HepG2 (cell line): ENCODE results near the gene RASSF4. TPM values are rescaled to one million over a fixed set of nuclear protein-coding genes. Genes with fewer than 3 reads are reported as not detected.

ENCODE experiments used
- ATAC-seq: fragments of 200-7000 bp; cut with Tn5 transposase; 3 replicates; pipeline ENCODE4 v1.9.1; 2020; ENCODE audit warnings: mild to moderate bottlenecking, moderate library complexity
- BruUV-seq: library from RNA; stranded (reverse); fragments of 400-500 nt; replicated peaks from 2 replicates; lab custom pipeline; 2021; lab: Mats Ljungman, UMichigan
- CTCF ChIA-PET: fragments of 300-600 bp; formaldehyde crosslinking; extraction: SDS; loops from one replicate; lab custom pipeline; 2021; ENCODE audit warnings: low total read pairs, inconsistent platforms, low intra/inter-chr PET ratio; lab: Yijun Ruan, JAX
- POLR2A ChIA-PET: fragments of 350-600 bp; sonication (Branson Sonifier 250); formaldehyde crosslinking; loops from one replicate; lab custom pipeline; 2020; ENCODE audit warnings: antibody characterized with exemption, inconsistent platforms; lab: Yijun Ruan, JAX
- DNase-seq: peaks from one replicate; pipeline ENCODE4 v3.0.0-alpha.2; 2015; ENCODE audit warnings: low spot score
- FAIRE-seq: peaks from 3 replicates; lab custom pipeline; 2011; peaks lifted over from hg19 to GRCh38; lab: Jason Lieb, UNC
- H2AFZ ChIP-seq: one replicate; pipeline ENCODE4 v1.6.1; 2011; ENCODE audit warnings: low read length, inconsistent platforms
- H3K27ac ChIP-seq: fragments of 300-600 bp; 3 replicates; pipeline ENCODE4 v1.8.0; 2011; ENCODE audit warnings: mixed run types, mild to moderate bottlenecking, mixed read lengths, low read length, inconsistent platforms; ENCODE audit not compliant: insufficient read depth; ENCODE audit errors: extremely low read length
- H3K27me3 ChIP-seq, 2 experiments: fragments of 200-600 bp in 1 of 2; 2 replicates in 1 of 2; 3 replicates in 1 of 2; pipeline versions ENCODE4 v1.6.0 to v1.8.0; 2011; ENCODE audit warnings: low read length in 2 of 2, mild to moderate bottlenecking in 2 of 2, moderate library complexity in 2 of 2, inconsistent platforms in 1 of 2; ENCODE audit not compliant: insufficient read depth in 2 of 2, control insufficient read depth in 1 of 2
- H3K36me3 ChIP-seq, 2 experiments: fragments of 200-600 bp in 1 of 2; replicated peaks in 1 of 2; 2 replicates in 1 of 2; 3 replicates in 1 of 2; pipeline versions ENCODE4 v1.5.1 to v1.8.0; 2011; ENCODE audit warnings: low read length in 2 of 2, inconsistent platforms in 1 of 2; ENCODE audit not compliant: insufficient read depth in 2 of 2, control insufficient read depth in 1 of 2
- H3K4me1 ChIP-seq: 2 replicates; pipeline ENCODE4 v1.5.1; 2012; ENCODE audit warnings: low read length, inconsistent platforms; ENCODE audit not compliant: insufficient read depth
- H3K4me2 ChIP-seq: 2 replicates; pipeline ENCODE4 v1.6.0; 2011; ENCODE audit warnings: low read depth, low read length, inconsistent platforms
- H3K4me3 ChIP-seq, 3 experiments: fragments of 200-600 bp in 1 of 3; sonication (generic), shearing (Covaris generic) in 1 of 3; replicated peaks in 1 of 3; 2 replicates each; pipeline ENCODE4 v1.5.1; 2011 to 2016; ENCODE audit warnings: low read length in 3 of 3, inconsistent platforms in 2 of 3, low read depth in 2 of 3, mild to moderate bottlenecking in 2 of 3, control low read depth in 1 of 3, mixed read lengths in 1 of 3; ENCODE audit not compliant: insufficient read depth in 1 of 3
- H3K79me2 ChIP-seq: one replicate; pipeline ENCODE4 v1.6.1; 2011; ENCODE audit warnings: low read length, inconsistent platforms; ENCODE audit not compliant: insufficient read depth
- H3K9ac ChIP-seq: 2 replicates; pipeline ENCODE4 v1.6.0; 2011; ENCODE audit warnings: mild to moderate bottlenecking, low read depth, low read length, inconsistent platforms; ENCODE audit not compliant: insufficient read depth
- H3K9me3 ChIP-seq: 2 replicates; pipeline ENCODE4 v1.5.1; 2012; ENCODE audit warnings: mild to moderate bottlenecking, low read length
- H4K20me1 ChIP-seq: 2 replicates; pipeline ENCODE4 v1.6.0; 2011; ENCODE audit warnings: inconsistent platforms, mild to moderate bottlenecking, low read length, moderate library complexity; ENCODE audit not compliant: insufficient read depth
- AKAP8 ChIP-seq: sonication (generic); formaldehyde crosslinking; IDR thresholded peaks from 2 replicates; pipeline ENCODE4 v1.5.1; 2020; ENCODE audit warnings: mild to moderate bottlenecking, missing genetic modification reagents
- ASH2L ChIP-seq: fragments of 300-600, 200-600 bp; sonication (generic); IDR thresholded peaks from 2 replicates; pipeline ENCODE4 v1.7.0; 2017; ENCODE audit warnings: low read depth, mild to moderate bottlenecking, moderate library complexity, mixed read lengths, low read length; ENCODE audit not compliant: insufficient read length
- ATAD3A ChIP-seq: sonication (generic); formaldehyde crosslinking; IDR thresholded peaks from 2 replicates; pipeline ENCODE4 v1.4.0; 2020; ENCODE audit warnings: missing genetic modification reagents
- GATAD1 ChIP-seq: IDR thresholded peaks from 2 replicates; pipeline ENCODE4 v1.6.1; 2016; ENCODE audit warnings: missing genetic modification reagents, missing compliant biosample characterization
- JUN ChIP-seq: sonication (generic); formaldehyde crosslinking; IDR thresholded peaks from 2 replicates; pipeline ENCODE4 v1.4.0; 2020; ENCODE audit warnings: mild to moderate bottlenecking, missing genetic modification reagents
- MIER2 ChIP-seq: IDR thresholded peaks from 2 replicates; pipeline ENCODE4 v1.6.1; 2016; ENCODE audit warnings: missing biosample characterization, missing genetic modification reagents
- MXD4 ChIP-seq: IDR thresholded peaks from 2 replicates; pipeline ENCODE4 v1.6.1; 2016; ENCODE audit warnings: mild to moderate bottlenecking, missing biosample characterization, missing genetic modification reagents
- NFKBIZ ChIP-seq: IDR thresholded peaks from 2 replicates; pipeline ENCODE4 v1.6.1; 2018; ENCODE audit warnings: missing genetic modification reagents, missing compliant biosample characterization
- REPIN1 ChIP-seq: sonication (generic); formaldehyde crosslinking; IDR thresholded peaks from 2 replicates; pipeline ENCODE4 v1.8.0; 2022; ENCODE audit warnings: missing genetic modification reagents, low read depth, mild to moderate bottlenecking, borderline replicate concordance
- SMAD3 ChIP-seq: sonication (generic); formaldehyde crosslinking; IDR thresholded peaks from 2 replicates; pipeline ENCODE4 v1.4.0; 2020; ENCODE audit warnings: missing genetic modification reagents
- SP140L ChIP-seq: sonication (generic); formaldehyde crosslinking; IDR thresholded peaks from 2 replicates; pipeline ENCODE4 v1.4.0; 2020; ENCODE audit warnings: missing genetic modification reagents, borderline replicate concordance
- SP4 ChIP-seq: sonication (generic); formaldehyde crosslinking; IDR thresholded peaks from 2 replicates; pipeline ENCODE4 v1.8.1; 2023; ENCODE audit warnings: mild to moderate bottlenecking, missing genetic modification reagents
- SRY ChIP-seq: sonication (generic); formaldehyde crosslinking; IDR thresholded peaks from 2 replicates; pipeline ENCODE4 v1.8.0; 2022; ENCODE audit warnings: mild to moderate bottlenecking, missing genetic modification reagents
- ZNF20 ChIP-seq: sonication (generic); formaldehyde crosslinking; IDR thresholded peaks from 2 replicates; pipeline ENCODE4 v1.4.0; 2020; ENCODE audit warnings: mild to moderate bottlenecking, moderate library complexity, missing genetic modification reagents
- ZNF451 ChIP-seq: sonication (generic); formaldehyde crosslinking; IDR thresholded peaks from 2 replicates; pipeline ENCODE4 v1.5.0; 2020; ENCODE audit warnings: mild to moderate bottlenecking, missing genetic modification reagents
- ZNF891 ChIP-seq: sonication (generic); formaldehyde crosslinking; IDR thresholded peaks from 2 replicates; pipeline ENCODE4 v1.5.0; 2020; ENCODE audit warnings: mild to moderate bottlenecking, missing genetic modification reagents
- WGBS: methylation state at CpG from one replicate; pipeline ENCODE4 v1.1.6; 2017; ENCODE audit warnings: low lambda C conversion rate; 5-methylcytosine and 5-hydroxymethylcytosine counted together
- in situ Hi-C: cut with HindIII; loops from 2 replicates; pipeline ENCODE4 v1.10.0; 2017; ENCODE audit warnings: low pct_unique_long_range_greater_than_20kb; ENCODE audit not compliant: extremely low pct_ligation_motif_present
- intact Hi-C: fragments of 100-400 bp; cut with micrococcal nuclease; formaldehyde crosslinking; loops from one replicate; pipeline ENCODE4 v1.10.0; 2022; ENCODE audit not compliant: unreplicated experiment
- polyA plus RNA-seq, 8 experiments: library from polyadenylated mRNA; depleted of rRNA in 3 of 8; stranded (reverse) in 7 of 8; unstranded in 1 of 8; fragments of >200 nt; fragmentation: Illumina TruSeq in 4 of 8; extraction: Trizol in 4 of 8; gene quantifications; 2 replicates each; pipeline versions ENCODE4 v1.2.1 to v1.2.3, GENCODE V29; 2011 to 2016; ENCODE audit warnings: low read depth in 4 of 8, missing spikeins in 1 of 8, mixed read lengths in 1 of 8; ENCODE audit not compliant: insufficient read depth in 1 of 8
- total RNA-seq, 5 experiments: library from RNA; depleted of rRNA; stranded (reverse); fragments of >200 nt; fragmentation: Illumina TruSeq; extraction: Trizol; gene quantifications; 2 replicates each; pipeline ENCODE4 v1.2.3, GENCODE V29; 2016; ENCODE audit warnings: low read depth in 1 of 5
- TF ChIP-seq, protein P1 (sequence below): sonication (generic); formaldehyde crosslinking; IDR thresholded peaks from 2 replicates; pipeline ENCODE4 v1.5.1; 2020; ENCODE audit warnings: mild to moderate bottlenecking, missing genetic modification reagents, moderate library complexity
- TF ChIP-seq, protein P2 (sequence below): sonication (generic); formaldehyde crosslinking; IDR thresholded peaks from 2 replicates; pipeline ENCODE4 v1.8.0; 2022; ENCODE audit warnings: missing genetic modification reagents, low read depth, mild to moderate bottlenecking, borderline replicate concordance
- TF ChIP-seq, protein P3 (sequence below): sonication (generic); formaldehyde crosslinking; IDR thresholded peaks from 2 replicates; pipeline ENCODE4 v1.8.0; 2022; ENCODE audit warnings: missing genetic modification reagents, mild to moderate bottlenecking, inconsistent platforms, borderline replicate concordance

RASSF4 gene
- total and polyA plus RNA-seq, 2 of the 13 experiments (the other 11 are each of a cell fraction or from before 2014, with no cell fraction given) = 34.0 to 51.7 TPM

DNA sequence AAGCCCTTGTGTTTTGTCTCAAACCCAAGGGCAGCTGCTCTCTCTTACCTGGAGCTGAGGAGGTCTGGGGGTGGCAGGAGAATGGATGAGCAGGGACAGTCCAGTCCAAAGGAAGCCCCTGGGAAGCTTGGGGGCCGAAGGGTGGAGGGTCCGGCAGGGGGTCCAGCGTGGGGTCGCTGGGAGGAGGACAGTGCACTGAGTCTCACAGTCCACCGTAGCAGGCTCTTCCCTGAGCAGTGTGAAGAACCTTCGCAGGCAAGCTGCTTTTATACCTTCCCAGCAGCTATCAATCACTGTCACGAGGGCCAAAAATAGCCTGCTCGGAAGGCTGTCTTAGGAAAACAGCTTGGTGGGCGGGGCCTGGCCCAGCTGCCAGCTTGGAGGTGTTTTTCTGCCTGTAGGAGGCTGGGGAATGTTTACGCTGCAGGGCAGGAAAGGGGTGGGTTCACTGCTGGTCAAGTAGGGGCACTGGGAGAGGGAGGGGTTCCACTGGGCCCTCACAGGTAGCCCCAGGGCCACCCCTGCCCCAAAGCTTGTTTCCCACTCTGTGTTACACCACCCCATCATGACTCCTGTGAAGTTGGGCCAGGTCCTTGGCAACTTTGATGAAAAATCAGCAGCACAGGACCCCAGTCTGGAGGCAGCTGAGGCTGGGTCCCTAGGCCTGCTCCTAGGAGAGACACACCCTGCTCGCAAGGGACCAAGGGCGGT is 19.1 kb downstream of the RASSF4 start, which contains the start of gene DEPP1:
Gene DEPP1, minus strand, starts transcription at position 240 of the 711 bp plus-strand sequence. CDS start 779 bp downstream, outside the sequence.
- Histone ChIP-seq H3K4me1 (peaks cover 77% of the 10 kb centered on the region), H3K9me3 (no peaks in the 10 kb centered on the region), H3K79me2 (peaks cover 33% of the 10 kb centered on the region), H3K9ac (peak within 1 kb of the TSS; percentile 95), H4K20me1 (peaks cover 40% of the 10 kb centered on the region), H3K4me2 (peak within 1 kb of the TSS; percentile 90), H3K27me3 (no peaks in the 10 kb centered on the region; a peak in 1 of 5 replicates), H3K4me3 (peak within 1 kb of the TSS; percentile 64 to 89 (median 78)), H3K36me3 (peaks cover 0 to 28% of the 10 kb centered on the region in 2 experiments; a peak in 3 of 5 replicates), H2AFZ (no peak within 1 kb of the TSS), H3K27ac (peak within 1 kb of the TSS; percentile 97)
- no TSS peak for BruUV-seq
- ATAC-seq = peak; percentile 23
- in situ Hi-C loops (loop anchor here (5.0 kb wide), 1 partner anchor 46 kb away; no protein-coding TSS in a partner anchor), intact Hi-C loops (no loop called here)
- POLR2A ChIA-PET = interaction anchor here (0.9 to 12.6 kb wide), 17 partner anchors 12 to 1570 kb away, joined by 3 to 863 read pairs (median 9); partner anchors contain the start of genes HNRNPF, RASSF4 and ZNF22
- DNase-seq = peak; percentile 95
- peak; percentile 95 for FAIRE-seq
- CTCF ChIA-PET = no interaction called here
- WGBS = 0% methylated on average over 4 of the region's 12 CpGs
- TF ChIP-seq REPIN1 (0 out of 2 replicates have a peak, but pooled peaks have one; percentile 83), ATAD3A (CRISPR knock-in tag) (no peak), JUN (no peak; the same call in 1 of the 2 replicates), MIER2 (CRISPR knock-in tag) (peak; percentile 73; the same call in 1 of the 2 replicates), NFKBIZ (CRISPR knock-in tag) (peak; percentile 95), SMAD3 (CRISPR knock-in tag) (peak; percentile 99), SP4 (CRISPR knock-in tag) (no peak), MXD4 (CRISPR knock-in tag) (peak; percentile 78; the same call in 1 of the 2 replicates), ASH2L (no peak), ZNF451 (CRISPR knock-in tag) (peak; percentile 64; the same call in 1 of the 2 replicates), SRY (peak; percentile 90; the same call in 1 of the 2 replicates), ZNF20 (CRISPR knock-in tag) (no peak), ZNF891 (CRISPR knock-in tag) (no peak; the same call in 1 of the 2 replicates), GATAD1 (CRISPR knock-in tag) (peak; percentile 77), SP140L (CRISPR knock-in tag) (no peak), AKAP8 (CRISPR knock-in tag) (peak; percentile 91)
- TF ChIP-seq, protein P1, sequence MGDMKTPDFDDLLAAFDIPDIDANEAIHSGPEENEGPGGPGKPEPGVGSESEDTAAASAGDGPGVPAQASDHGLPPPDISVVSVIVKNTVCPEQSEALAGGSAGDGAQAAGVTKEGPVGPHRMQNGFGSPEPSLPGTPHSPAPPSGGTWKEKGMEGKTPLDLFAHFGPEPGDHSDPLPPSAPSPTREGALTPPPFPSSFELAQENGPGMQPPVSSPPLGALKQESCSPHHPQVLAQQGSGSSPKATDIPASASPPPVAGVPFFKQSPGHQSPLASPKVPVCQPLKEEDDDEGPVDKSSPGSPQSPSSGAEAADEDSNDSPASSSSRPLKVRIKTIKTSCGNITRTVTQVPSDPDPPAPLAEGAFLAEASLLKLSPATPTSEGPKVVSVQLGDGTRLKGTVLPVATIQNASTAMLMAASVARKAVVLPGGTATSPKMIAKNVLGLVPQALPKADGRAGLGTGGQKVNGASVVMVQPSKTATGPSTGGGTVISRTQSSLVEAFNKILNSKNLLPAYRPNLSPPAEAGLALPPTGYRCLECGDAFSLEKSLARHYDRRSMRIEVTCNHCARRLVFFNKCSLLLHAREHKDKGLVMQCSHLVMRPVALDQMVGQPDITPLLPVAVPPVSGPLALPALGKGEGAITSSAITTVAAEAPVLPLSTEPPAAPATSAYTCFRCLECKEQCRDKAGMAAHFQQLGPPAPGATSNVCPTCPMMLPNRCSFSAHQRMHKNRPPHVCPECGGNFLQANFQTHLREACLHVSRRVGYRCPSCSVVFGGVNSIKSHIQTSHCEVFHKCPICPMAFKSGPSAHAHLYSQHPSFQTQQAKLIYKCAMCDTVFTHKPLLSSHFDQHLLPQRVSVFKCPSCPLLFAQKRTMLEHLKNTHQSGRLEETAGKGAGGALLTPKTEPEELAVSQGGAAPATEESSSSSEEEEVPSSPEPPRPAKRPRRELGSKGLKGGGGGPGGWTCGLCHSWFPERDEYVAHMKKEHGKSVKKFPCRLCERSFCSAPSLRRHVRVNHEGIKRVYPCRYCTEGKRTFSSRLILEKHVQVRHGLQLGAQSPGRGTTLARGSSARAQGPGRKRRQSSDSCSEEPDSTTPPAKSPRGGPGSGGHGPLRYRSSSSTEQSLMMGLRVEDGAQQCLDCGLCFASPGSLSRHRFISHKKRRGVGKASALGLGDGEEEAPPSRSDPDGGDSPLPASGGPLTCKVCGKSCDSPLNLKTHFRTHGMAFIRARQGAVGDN (CRISPR knock-in tag) = peak; percentile 86
- TF ChIP-seq, protein P2, sequence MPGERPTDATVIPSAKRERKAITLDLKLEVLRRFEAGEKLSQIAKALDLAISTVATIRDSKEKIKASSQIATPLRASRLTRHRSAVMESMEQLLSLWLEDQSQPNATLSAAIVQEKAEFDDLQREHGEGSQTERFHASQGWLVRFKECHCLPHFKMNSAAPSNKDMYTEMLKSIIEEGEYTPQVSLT (CRISPR knock-in tag) = peak; percentile 15; the same call in 1 of the 2 replicates
- TF ChIP-seq, protein P3, sequence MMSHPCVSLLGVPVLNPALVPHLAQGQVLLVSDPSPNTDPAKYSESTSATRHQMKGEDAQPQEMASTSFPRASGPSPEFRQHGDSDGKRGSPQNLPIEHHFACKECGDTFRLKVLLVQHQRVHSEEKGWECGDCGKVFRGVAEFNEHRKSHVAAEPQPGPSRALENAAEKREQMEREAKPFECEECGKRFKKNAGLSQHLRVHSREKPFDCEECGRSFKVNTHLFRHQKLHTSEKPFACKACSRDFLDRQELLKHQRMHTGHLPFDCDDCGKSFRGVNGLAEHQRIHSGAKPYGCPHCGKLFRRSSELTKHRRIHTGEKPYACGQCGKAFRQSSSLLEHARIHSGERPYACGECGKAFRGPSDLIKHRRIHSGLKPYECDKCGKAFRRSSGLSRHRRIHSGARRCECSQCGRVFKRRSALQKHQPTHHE (CRISPR knock-in tag) = no peak; the same call in 1 of the 2 replicates
